GM19023 (cell line): ENCODE measurements around the gene DRD3.

Source experiments
- ATAC-seq: cut with Tn5 transposase; IDR thresholded peaks from one replicate; pipeline ENCODE4 v1.9.1; 2021; ENCODE audit warnings: mild to moderate bottlenecking, moderate library complexity; ENCODE audit not compliant: unreplicated experiment

The DRD3 gene

GRCh38 chr3:114122027-114122709, 56.7 kb downstream of the DRD3 start:
- ATAC-seq: no peak

GRCh38 chr3:114120211-114120610, 58.6 kb downstream of the DRD3 start:
- no peak for ATAC-seq

- no peak for ATAC-seq
Observed at GRCh38 chr3:114119776-114120175, 59.1 kb downstream of the DRD3 start.

- ATAC-seq: no peak
Observed at GRCh38 chr3:114115143-114115542, 63.7 kb downstream of the DRD3 start.

GRCh38 chr3:114114719-114115118, 64.1 kb downstream of the DRD3 start:
- no peak for ATAC-seq

- ATAC-seq: no peak
Observed at GRCh38 chr3:114112696-114113095, 66.2 kb downstream of the DRD3 start.

- no peak for ATAC-seq
Observed at GRCh38 chr3:114111060-114111770, 67.6 kb downstream of the DRD3 start.

GRCh38 chr3:114110439-114110838, 68.4 kb downstream of the DRD3 start:
- ATAC-seq: no peak

GRCh38 chr3:114108137-114108536, 70.7 kb downstream of the DRD3 start:
- no peak for ATAC-seq

GRCh38 chr3:114104414-114104813, 74.4 kb downstream of the DRD3 start:
- no peak for ATAC-seq

GRCh38 chr3:114103858-114104257, 75.0 kb downstream of the DRD3 start:
- ATAC-seq: no peak

- no peak for ATAC-seq
Observed at GRCh38 chr3:114103181-114103580, 75.7 kb downstream of the DRD3 start.

- no peak for ATAC-seq
Observed at GRCh38 chr3:114101101-114101500, 77.8 kb downstream of the DRD3 start.

- no peak for ATAC-seq
Observed at GRCh38 chr3:114095796-114096195, 83.1 kb downstream of the DRD3 start.

- ATAC-seq: no peak
Observed at GRCh38 chr3:114093596-114093995, 85.3 kb downstream of the DRD3 start.

- ATAC-seq: no peak
Observed at GRCh38 chr3:114093016-114093380, 85.9 kb downstream of the DRD3 start.

GRCh38 chr3:114092151-114093015, 86.5 kb downstream of the DRD3 start:
- ATAC-seq: no peak

GRCh38 chr3:114089675-114090074, 89.2 kb downstream of the DRD3 start:
- ATAC-seq: no peak

GRCh38 chr3:114086356-114086755, 92.5 kb downstream of the DRD3 start:
- no peak for ATAC-seq

GRCh38 chr3:114083112-114083511, 95.7 kb downstream of the DRD3 start:
- ATAC-seq: no peak

- no peak for ATAC-seq
Observed at GRCh38 chr3:114081037-114081436, 97.8 kb downstream of the DRD3 start.

- no peak for ATAC-seq
Observed at GRCh38 chr3:114080201-114080600, 98.7 kb downstream of the DRD3 start.
